Testis (tissue), 2 donors: Measurements from ENCODE around the gene TAF1.

Experiments used
- CTCF ChIP-seq, 3 experiments: fragments of 450-650 bp in 2 of 3; fragments of 200-600 bp in 1 of 3; sonication (generic) in 1 of 3; IDR thresholded peaks; one replicate each; pipeline ENCODE4 v1.5.1; 2016 to 2019; ENCODE audit warnings: antibody characterized with exemption in 3 of 3, mild to moderate bottlenecking in 2 of 3, moderate library complexity in 1 of 3
- POLR2A ChIP-seq: fragments of 450-650 bp; IDR thresholded peaks from one replicate; pipeline ENCODE4 v1.6.1; 2017; ENCODE audit warnings: antibody characterized with exemption, mild to moderate bottlenecking, moderate library complexity

- TF ChIP-seq CTCF (IDR thresholded peaks at IDR 0.05) (no peak), POLR2A (no peak)
Observed at GRCh38 chrX:71496476-71496875, 130.3 kb downstream of the TAF1 start.
